ENCODE results near the gene EED.
A peak's percentile ranks its signal among the peaks of the same experiment; 100 is the strongest.

EED gene

DNA sequence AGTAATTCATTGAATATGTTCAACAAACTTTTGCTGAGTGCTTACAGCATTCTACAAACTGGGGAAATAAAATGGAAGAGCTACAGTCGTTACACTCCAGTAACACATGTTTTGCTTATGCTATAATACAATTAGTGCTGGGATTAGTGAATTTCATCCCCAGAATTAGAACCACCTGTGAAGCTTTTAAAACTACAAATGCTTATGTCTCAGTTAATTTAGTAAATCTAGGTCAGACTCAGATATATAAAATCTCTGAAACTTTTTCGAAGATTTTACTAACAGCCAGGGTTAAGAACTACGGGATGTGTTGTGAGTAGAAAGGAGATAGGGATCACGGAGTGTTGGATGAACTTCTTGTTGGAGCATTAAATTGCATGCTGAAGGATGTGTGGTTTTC is 33.7 kb upstream of the EED start:
- Histone ChIP-seq H3K4me1 (ENCODE audit: control insufficient read depth in 1 of 2, insufficient read depth in 1 of 2, low read depth in 1 of 2, low read length in 1 of 2) (peaks cover 11 to 14% of the 10 kb centered on the region in 2 experiments), H3K9me3 (no peaks in the 10 kb centered on the region), H3K27me3 (no peaks in the 10 kb centered on the region), H3K4me3 (ENCODE audit: low read depth in 1 of 2, low read length in 1 of 2) (no peak overlapping the region), H3K27ac (no peak overlapping the region), H3K36me3 (no peaks in the 10 kb centered on the region)
- TF ChIP-seq, protein P1, sequence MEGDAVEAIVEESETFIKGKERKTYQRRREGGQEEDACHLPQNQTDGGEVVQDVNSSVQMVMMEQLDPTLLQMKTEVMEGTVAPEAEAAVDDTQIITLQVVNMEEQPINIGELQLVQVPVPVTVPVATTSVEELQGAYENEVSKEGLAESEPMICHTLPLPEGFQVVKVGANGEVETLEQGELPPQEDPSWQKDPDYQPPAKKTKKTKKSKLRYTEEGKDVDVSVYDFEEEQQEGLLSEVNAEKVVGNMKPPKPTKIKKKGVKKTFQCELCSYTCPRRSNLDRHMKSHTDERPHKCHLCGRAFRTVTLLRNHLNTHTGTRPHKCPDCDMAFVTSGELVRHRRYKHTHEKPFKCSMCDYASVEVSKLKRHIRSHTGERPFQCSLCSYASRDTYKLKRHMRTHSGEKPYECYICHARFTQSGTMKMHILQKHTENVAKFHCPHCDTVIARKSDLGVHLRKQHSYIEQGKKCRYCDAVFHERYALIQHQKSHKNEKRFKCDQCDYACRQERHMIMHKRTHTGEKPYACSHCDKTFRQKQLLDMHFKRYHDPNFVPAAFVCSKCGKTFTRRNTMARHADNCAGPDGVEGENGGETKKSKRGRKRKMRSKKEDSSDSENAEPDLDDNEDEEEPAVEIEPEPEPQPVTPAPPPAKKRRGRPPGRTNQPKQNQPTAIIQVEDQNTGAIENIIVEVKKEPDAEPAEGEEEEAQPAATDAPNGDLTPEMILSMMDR (IDR thresholded peaks at IDR 0.05) = no peak

DNA sequence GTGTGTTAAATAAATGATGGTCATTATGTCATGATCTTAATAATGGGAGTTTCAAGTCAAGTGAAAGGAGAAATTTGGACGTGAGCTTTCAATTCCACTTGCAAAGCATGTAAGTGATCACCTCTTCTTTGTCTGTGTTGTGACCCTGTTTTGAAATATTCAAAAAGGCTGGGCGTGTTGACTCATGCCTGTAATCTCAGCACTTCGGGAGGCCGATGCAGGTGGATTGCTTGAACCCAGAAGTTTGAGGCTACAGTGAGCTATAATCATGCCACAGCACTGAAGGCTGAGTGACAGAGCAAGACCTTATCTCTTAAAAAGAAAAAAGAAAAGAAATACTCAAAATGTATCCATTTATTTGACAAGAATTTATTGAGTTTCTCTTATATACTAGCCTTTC is 32.9 kb upstream of the EED start:
- no peak overlapping the region for H3K4me3 ChIP-seq (ENCODE audit: low read depth in 1 of 2, low read length in 1 of 2)
- TF ChIP-seq, protein P1 (IDR thresholded peaks at IDR 0.05) = no peak
- no peaks in the 10 kb centered on the region for H3K36me3 ChIP-seq
- peaks cover 4 to 7% of the 10 kb centered on the region in 2 experiments for H3K4me1 ChIP-seq (ENCODE audit: control insufficient read depth in 1 of 2, insufficient read depth in 1 of 2, low read depth in 1 of 2, low read length in 1 of 2)
- H3K9me3 ChIP-seq = no peaks in the 10 kb centered on the region
- no peak overlapping the region for H3K27ac ChIP-seq
- H3K27me3 ChIP-seq = no peaks in the 10 kb centered on the region

DNA sequence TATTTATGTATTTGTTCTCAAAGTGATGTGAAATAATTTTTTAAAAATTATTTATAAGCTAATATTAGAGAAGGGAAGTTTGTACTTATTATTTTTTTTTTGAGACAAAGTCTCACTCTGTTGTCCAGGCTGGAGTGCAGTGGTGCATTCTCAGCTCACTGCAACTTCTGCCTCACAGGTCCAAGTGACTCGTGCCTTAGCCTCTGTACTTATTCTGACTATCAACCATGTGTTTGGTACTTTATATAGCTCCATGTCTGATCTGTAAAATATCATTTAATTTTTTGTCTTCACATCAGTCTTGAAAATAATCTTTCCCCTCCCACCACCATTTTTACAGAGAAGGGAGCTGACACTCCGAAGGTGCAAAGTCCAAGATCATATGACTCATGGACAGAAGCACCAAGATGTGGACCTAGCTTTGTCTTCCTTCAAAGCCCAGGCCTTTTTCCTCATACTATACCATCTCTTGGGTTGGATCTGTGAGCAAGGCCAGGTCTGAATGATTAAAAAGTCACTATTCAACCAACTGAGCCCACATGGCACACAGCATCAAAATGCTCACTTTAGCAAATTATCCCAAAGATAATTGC is 32.4 kb upstream of the EED start:
- TF ChIP-seq, protein P1 (IDR thresholded peaks at IDR 0.05) = no peak
- Histone ChIP-seq H3K27ac (no peak overlapping the region), H3K36me3 (no peaks in the 10 kb centered on the region), H3K9me3 (no peaks in the 10 kb centered on the region), H3K27me3 (no peaks in the 10 kb centered on the region), H3K4me3 (ENCODE audit: low read depth in 1 of 2, low read length in 1 of 2) (no peak overlapping the region), H3K4me1 (ENCODE audit: control insufficient read depth in 1 of 2, insufficient read depth in 1 of 2, low read depth in 1 of 2, low read length in 1 of 2) (peaks cover 4 to 5% of the 10 kb centered on the region in 2 experiments)

DNA sequence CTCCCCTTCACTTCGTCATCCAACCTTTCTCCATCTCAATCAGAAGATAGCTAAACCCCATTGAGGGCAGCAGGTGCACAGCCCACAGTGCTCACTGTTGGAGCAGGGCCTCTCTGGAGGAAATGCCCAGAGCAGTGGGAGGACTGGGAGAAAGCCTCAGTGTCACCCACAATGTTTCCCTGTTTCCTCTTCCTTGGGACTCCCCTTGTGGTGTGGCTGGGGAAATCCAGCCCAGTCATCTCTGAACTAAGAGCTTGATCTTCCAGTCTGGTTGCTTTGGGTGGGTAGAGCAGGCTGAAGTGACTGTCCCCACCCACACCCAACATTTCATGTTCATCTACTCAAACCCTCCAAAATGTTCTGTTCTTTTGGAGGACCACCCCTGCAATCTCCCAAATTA is 29.8 kb upstream of the EED start:
- H3K4me1 ChIP-seq (ENCODE audit: control insufficient read depth in 1 of 2, insufficient read depth in 1 of 2, low read depth in 1 of 2, low read length in 1 of 2) = peaks cover 18 to 20% of the 10 kb centered on the region in 2 experiments
- TF ChIP-seq, protein P1 (IDR thresholded peaks at IDR 0.05) = no peak

DNA sequence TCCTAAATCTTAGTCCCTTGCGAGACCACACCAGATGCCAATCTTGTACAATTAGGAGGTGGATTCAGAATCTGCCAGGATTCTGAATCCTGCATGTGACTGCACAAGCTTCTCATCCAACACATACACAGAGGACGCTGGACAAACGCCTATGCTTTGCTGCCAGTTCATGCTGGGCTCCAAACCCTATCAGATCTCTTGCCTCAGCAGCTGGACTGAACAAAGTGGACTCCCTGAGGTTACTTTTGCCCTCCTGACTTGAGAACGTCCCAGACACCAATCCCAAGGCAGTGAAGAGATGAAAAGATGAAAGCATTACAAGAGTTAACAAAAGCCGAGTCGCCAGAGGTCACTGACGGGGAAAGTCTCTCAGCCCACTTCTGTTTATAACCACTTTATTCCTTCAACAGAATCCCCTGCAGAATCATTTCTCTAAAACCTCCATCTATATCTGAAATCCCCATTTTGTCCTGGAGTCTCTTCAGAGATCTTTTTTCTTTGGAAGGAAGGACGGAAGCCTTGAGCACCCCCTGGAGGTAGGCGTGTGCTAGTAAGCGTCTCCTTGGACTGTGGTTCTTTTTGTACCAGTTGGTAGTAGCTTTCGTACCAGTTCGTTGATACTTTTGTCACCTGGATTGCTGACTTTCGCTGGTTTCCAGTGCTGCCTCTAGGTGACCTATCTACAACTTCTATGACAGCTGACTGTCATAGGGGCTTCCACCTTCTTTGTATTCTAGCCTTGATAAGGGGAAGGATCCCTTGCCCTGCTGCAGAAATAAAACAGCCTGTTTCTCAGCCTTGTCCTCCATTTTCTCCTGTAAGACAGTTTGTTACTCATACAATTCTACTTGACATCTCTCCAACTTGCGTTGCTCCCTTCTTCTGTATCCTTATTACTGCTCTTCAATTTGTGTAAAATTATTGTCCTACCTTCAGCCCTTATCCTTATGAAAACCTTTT is 26.1 kb upstream of the EED start:
- Histone ChIP-seq H3K27ac (peak overlapping the region; percentile 36), H3K36me3 (no peaks in the 10 kb centered on the region), H3K4me3 (ENCODE audit: low read depth in 1 of 2, low read length in 1 of 2) (peak overlapping the region in 1 of 2 experiments; percentile 22), H3K27me3 (no peaks in the 10 kb centered on the region), H3K9me3 (no peaks in the 10 kb centered on the region), H3K4me1 (ENCODE audit: control insufficient read depth in 1 of 2, insufficient read depth in 1 of 2, low read depth in 1 of 2, low read length in 1 of 2) (peaks cover 22 to 24% of the 10 kb centered on the region in 2 experiments)
- TF ChIP-seq, protein P1 (IDR thresholded peaks at IDR 0.05) = peak; percentile 79

More for the DNA sequence above, 29.8 kb upstream of the EED start:
- Histone ChIP-seq H3K27ac (no peak overlapping the region), H3K4me3 (ENCODE audit: low read depth in 1 of 2, low read length in 1 of 2) (no peak overlapping the region), H3K36me3 (no peaks in the 10 kb centered on the region), H3K27me3 (no peaks in the 10 kb centered on the region), H3K9me3 (no peaks in the 10 kb centered on the region)
